T47D (cell line): Measurements from ENCODE around the gene HOXA13.

Source experiments
- DNase-seq, 2 experiments: peaks; one replicate each; pipeline versions ENCODE4 v3.0.0 to v3.0.0-alpha.2; 2011 to 2012; ENCODE audit warnings: low read depth in 1 of 2, low spot score in 1 of 2
- JUND ChIP-seq: IDR thresholded peaks from 2 replicates; pipeline ENCODE4 v1.6.1; 2012; ENCODE audit warnings: low read depth
- in situ Hi-C: cut with HindIII; loops from 2 replicates; pipeline ENCODE4 v1.10.0; 2016; ENCODE audit warnings: low sequenced_read_pairs, low pct_unique_long_range_greater_than_20kb

HOXA13 gene

GRCh38 chr7:27223941-27224575, 24.2 kb upstream of the HOXA13 start:
- no peak for DNase-seq
- in situ Hi-C loops = no loop called here

DNA sequence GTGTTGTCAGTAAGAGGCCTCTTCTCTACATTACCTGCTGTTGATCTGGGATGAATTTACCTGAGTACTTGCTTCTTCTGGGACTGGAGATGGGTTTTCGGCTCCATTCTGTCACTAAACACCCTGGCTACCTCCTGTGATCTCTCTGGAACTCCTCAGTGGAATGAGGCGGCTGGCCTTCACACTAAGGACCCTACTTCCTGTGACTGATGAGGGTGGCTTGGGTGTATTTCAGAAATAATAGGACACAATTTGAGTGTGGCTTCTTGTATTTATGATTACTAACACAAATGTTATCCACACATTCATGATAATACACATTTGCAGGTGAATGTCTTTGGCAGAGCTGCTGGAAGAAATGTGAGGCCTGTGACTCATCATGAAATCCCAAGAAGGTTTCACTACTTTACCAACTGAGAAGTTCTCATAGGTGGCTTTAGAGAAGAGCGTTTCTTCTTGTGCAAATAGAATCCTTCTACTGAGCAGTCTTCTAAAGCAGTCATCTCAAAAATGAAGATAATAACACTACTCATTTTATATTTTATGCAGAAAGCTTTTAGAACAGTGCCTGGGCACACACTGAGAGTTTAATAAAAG, 21.4 kb upstream of the HOXA13 start:
- no peak for TF ChIP-seq JUND
- in situ Hi-C loops = no loop called here
- no peak for DNase-seq

More at GRCh38 chr7:27223941-27224575, 24.2 kb upstream of the HOXA13 start:
- no peak for TF ChIP-seq JUND

DNA sequence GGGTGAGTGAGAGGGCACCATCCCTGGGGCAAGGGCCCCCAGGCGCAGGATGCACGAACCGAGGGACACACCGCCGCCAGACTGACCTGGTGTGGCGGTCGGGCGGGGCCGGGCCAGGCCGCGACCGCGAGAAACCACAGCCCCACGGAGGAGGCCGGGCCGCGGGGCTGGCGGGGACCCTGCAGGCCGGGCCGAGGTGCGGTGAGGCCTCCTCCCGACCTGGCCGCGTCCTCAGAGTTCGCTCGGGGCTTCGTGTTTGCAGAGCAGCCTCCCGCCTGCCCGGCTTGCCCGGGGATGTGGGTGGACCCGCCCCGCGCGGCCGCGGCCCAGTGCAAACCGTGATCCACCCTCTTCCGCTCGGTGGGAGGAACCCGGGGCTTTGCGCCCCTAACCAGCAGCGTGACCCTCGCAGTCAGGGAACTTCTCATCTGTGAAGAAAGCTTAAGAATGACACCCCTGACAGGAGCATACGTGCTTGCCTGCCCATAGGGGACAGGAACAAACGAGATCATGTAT, 20.6 kb upstream of the HOXA13 start:
- TF ChIP-seq JUND = no peak
- in situ Hi-C loops = no loop called here
- no peak for DNase-seq

GRCh38 chr7:27219821-27220220, 19.9 kb upstream of the HOXA13 start:
- TF ChIP-seq JUND = no peak
- DNase-seq = no peak
- in situ Hi-C loops = no loop called here

DNA sequence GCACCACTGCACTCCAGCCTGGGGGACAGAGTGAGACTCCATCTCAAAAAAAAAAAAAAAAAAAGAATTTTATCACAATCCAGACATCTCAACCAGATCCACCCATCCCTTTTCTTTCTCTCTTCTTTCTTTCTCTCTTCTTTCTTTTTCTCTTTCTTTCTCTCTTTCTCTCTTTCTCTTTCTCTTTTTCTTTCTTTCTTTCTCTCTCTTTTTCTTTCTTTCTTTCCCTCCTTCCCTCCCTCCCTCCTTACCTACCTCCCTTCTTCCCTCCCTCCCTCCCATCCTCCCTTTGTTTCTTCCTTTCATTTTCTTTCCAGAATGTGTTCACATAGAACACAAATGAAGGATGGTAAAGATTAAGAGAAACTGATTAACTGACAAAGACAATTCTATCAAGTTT, 18.1 kb upstream of the HOXA13 start:
- DNase-seq = no peak
- in situ Hi-C loops = no loop called here
- TF ChIP-seq JUND = no peak

- in situ Hi-C loops = no loop called here
- no peak for TF ChIP-seq JUND
- DNase-seq = no peak
Measured at GRCh38 chr7:27215356-27215755, 15.5 kb upstream of the HOXA13 start.

DNA sequence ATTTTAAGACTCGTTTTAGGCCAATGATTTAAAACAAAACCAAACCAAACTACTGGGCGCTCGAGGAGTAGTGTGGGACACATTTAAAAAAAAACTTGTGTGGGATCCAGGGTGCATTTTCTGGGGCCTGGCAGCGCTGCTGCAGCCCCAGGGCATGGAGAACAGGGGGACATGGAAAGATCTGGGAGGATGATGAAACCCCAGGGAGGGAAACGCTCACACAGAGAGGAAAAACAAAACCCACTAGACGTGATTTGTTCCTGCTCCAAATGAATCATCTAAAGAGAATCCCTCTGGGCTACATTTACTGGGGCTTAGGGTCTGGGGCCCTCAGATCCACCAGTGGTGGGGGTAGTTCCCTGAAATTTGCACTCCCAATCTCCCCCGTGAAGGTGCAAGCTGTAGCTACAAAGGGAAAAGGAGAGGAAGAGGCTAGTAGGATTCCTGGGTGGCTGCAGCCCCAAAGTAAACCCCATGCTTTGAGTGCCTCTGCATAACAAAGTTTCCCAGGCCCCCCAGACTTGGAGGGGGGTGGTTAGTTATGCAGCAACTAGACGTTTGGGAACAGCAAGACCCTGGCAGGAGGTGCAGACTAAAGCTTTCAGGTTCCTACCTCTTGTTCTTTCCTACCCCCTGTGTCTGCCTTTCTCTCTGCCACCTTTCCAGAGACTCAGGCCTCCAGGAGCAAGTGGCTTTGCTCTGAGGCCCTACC, 14.5 kb upstream of the HOXA13 start:
- in situ Hi-C loops = no loop called here
- DNase-seq = no peak
- no peak for TF ChIP-seq JUND

- in situ Hi-C loops = no loop called here
- no peak for TF ChIP-seq JUND
- DNase-seq = no peak
Measured at GRCh38 chr7:27213433-27214238, 13.7 kb upstream of the HOXA13 start.

- in situ Hi-C loops = no loop called here
- no peak for DNase-seq
- no peak for TF ChIP-seq JUND
Measured at GRCh38 chr7:27212497-27213432, 12.9 kb upstream of the HOXA13 start.

DNA sequence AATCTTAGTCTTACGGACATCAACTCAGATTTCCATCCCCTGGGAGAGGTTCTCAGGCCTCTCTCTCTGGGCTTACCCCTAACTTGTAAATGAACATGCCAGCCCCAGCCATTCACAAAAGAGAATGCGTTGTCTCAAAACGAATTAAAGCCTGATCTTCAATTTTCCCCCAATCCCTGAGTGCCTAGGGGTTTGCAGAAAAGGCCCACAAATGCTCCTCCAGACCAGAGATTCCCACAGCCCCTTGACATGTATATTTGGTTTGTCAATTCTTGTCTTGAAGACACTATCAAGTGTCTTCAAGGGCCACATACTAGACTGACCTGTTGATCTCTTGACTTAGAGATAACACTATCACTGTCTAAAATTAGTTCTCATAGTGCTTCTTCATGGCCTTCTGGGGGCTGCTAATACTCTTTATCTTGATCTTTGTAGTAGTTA, 11.9 kb upstream of the HOXA13 start:
- DNase-seq = no peak
- no peak for TF ChIP-seq JUND
- in situ Hi-C loops = no loop called here

- no peak for TF ChIP-seq JUND
- in situ Hi-C loops = no loop called here
- no peak for DNase-seq
Measured at GRCh38 chr7:27211084-27211446, 11.2 kb upstream of the HOXA13 start.
